Smooth muscle cell (in vitro differentiated cells): ENCODE measurements around the gene NCK1. TPM values are rescaled to one million over a fixed set of nuclear protein-coding genes. Genes with fewer than 3 reads are reported as not detected.
"Not testable (repeated sequence)": the region's sequence is repeated elsewhere in the genome, so short reads cannot be mapped to it uniquely, and the experiment has no call there.

ENCODE experiments used
- DNase-seq: peaks from one replicate; lab custom pipeline; 2025; ENCODE audit not compliant: unreplicated experiment; lab: John Stamatoyannopoulos, UW
- H2AFZ ChIP-seq: fragments of 200-600 bp; sonication (generic); 2 replicates; pipeline ENCODE4 v1.6.0; 2016; ENCODE audit warnings: antibody characterized with exemption, low read depth, mild to moderate bottlenecking
- H3F3A ChIP-seq: fragments of 200-600 bp; sonication (generic); 2 replicates; pipeline ENCODE4 v1.6.0; 2017; ENCODE audit warnings: antibody characterized with exemption, low read depth
- H3K27ac ChIP-seq: fragments of 200-600 bp; sonication (generic); 2 replicates; pipeline ENCODE4 v1.5.1; 2016; ENCODE audit warnings: low read depth, mild to moderate bottlenecking
- H3K27me3 ChIP-seq: fragments of 200-600 bp; sonication (generic); 2 replicates; pipeline ENCODE4 v1.6.1; 2016; ENCODE audit warnings: low read depth, mild to moderate bottlenecking
- H3K36me3 ChIP-seq: fragments of 200-600 bp; sonication (generic); 2 replicates; pipeline ENCODE4 v1.5.1; 2016; ENCODE audit warnings: low read depth
- H3K4me1 ChIP-seq: fragments of 200-600 bp; sonication (generic); 2 replicates; pipeline ENCODE4 v1.5.1; 2016; ENCODE audit warnings: low read depth
- H3K4me2 ChIP-seq: fragments of 200-600 bp; sonication (generic); 2 replicates; pipeline ENCODE4 v1.6.0; 2016; ENCODE audit warnings: mild to moderate bottlenecking
- H3K4me3 ChIP-seq: fragments of 200-600 bp; sonication (generic); 2 replicates; pipeline ENCODE4 v1.5.1; 2016; ENCODE audit warnings: mild to moderate bottlenecking
- H3K79me2 ChIP-seq: fragments of 200-600 bp; sonication (generic); 2 replicates; pipeline ENCODE4 v1.6.0; 2016; ENCODE audit warnings: low read depth, mild to moderate bottlenecking
- H3K9ac ChIP-seq: fragments of 200-600 bp; sonication (generic); 2 replicates; pipeline ENCODE4 v1.6.0; 2016; ENCODE audit warnings: low read depth
- H3K9me3 ChIP-seq: fragments of 200-600 bp; sonication (generic); replicated peaks from 2 replicates; pipeline ENCODE4 v1.5.1; 2016; ENCODE audit warnings: low read depth
- H4K20me1 ChIP-seq: fragments of 200-600 bp; sonication (generic); 2 replicates; pipeline ENCODE4 v1.6.0; 2016; ENCODE audit warnings: low read depth
- CTCF ChIP-seq: fragments of 200-600 bp; sonication (generic); IDR thresholded peaks from 2 replicates; pipeline ENCODE4 v1.5.1; 2017; ENCODE audit warnings: borderline replicate concordance, mild to moderate bottlenecking, antibody characterized with exemption; ENCODE audit not compliant: insufficient read depth, poor library complexity, severe bottlenecking
- WGBS: methylation state at CpG from one replicate; pipeline ENCODE4 v1.1.7; 2016; ENCODE audit warnings: low lambda C conversion rate; 5-methylcytosine and 5-hydroxymethylcytosine counted together
- polyA plus RNA-seq: library from polyadenylated mRNA; unstranded; fragments of >200 nt; fragmentation: Nextera tagmentation; extraction: Ambion mirVana; gene quantifications from 2 replicates; pipeline ENCODE4 v1.2.1, GENCODE V29; 2016
- total RNA-seq: library from RNA; depleted of rRNA; stranded (reverse); fragments of >200 nt; gene quantifications from 2 replicates; pipeline ENCODE4 v1.2.3, GENCODE V29; 2014

The NCK1 gene
- total and polyA plus RNA-seq, 2 experiments from 2014 or later, result 21.1 to 41.8 TPM

- no peak overlapping the region for H3K4me3 ChIP-seq
- no peak overlapping the region for H3K4me2 ChIP-seq
- H3K4me1 ChIP-seq, result peaks cover 10% of the 10 kb centered on the region
- no peak overlapping the region for H3K27ac ChIP-seq
- H4K20me1 ChIP-seq, result no peaks in the 10 kb centered on the region
- no peaks in the 10 kb centered on the region for H3K9me3 ChIP-seq
- no peaks in the 10 kb centered on the region for H3K79me2 ChIP-seq
- no peak overlapping the region for H2AFZ ChIP-seq
- H3K27me3 ChIP-seq, result no peaks in the 10 kb centered on the region
- TF ChIP-seq CTCF, result no peak
- no peaks in the 10 kb centered on the region for H3F3A ChIP-seq
- H3K36me3 ChIP-seq, result no peaks in the 10 kb centered on the region
- H3K9ac ChIP-seq, result no peak overlapping the region
- 95% methylated on average over 6 of the region's 6 CpGs for WGBS
- DNase-seq, result no peak
These were observed 97.6 kb downstream of the NCK1 start for GRCh38 chr3:136959599-136959998.

GRCh38 chr3:136960838-136961836 lies 99.1 kb downstream of the NCK1 start:
- H3K27ac ChIP-seq, result peak overlapping the region; percentile 43
- H3K4me2 ChIP-seq, result peak overlapping the region; percentile 38
- no peak for DNase-seq
- H3K9ac ChIP-seq, result no peak overlapping the region
- H3K4me3 ChIP-seq, result no peak overlapping the region
- WGBS, result 36% methylated on average over 4 of the region's 4 CpGs
- H4K20me1 ChIP-seq, result no peaks in the 10 kb centered on the region
- no peaks in the 10 kb centered on the region for H3F3A ChIP-seq
- TF ChIP-seq CTCF, result no peak
- H3K4me1 ChIP-seq, result peaks cover 10% of the 10 kb centered on the region
- H2AFZ ChIP-seq, result no peak overlapping the region
- H3K9me3 ChIP-seq, result no peaks in the 10 kb centered on the region
- no peaks in the 10 kb centered on the region for H3K27me3 ChIP-seq
- no peaks in the 10 kb centered on the region for H3K36me3 ChIP-seq
- H3K79me2 ChIP-seq, result no peaks in the 10 kb centered on the region

GRCh38 chr3:136962927-136963326 lies 100.9 kb downstream of the NCK1 start:
- H4K20me1 ChIP-seq, result no peaks in the 10 kb centered on the region
- H3F3A ChIP-seq, result no peaks in the 10 kb centered on the region
- H2AFZ ChIP-seq, result no peak overlapping the region
- no peaks in the 10 kb centered on the region for H3K36me3 ChIP-seq
- H3K27ac ChIP-seq, result no peak overlapping the region
- H3K27me3 ChIP-seq, result no peaks in the 10 kb centered on the region
- H3K9ac ChIP-seq, result no peak overlapping the region
- WGBS, result 97% methylated on average over 1 of the region's 1 CpG
- no peaks in the 10 kb centered on the region for H3K79me2 ChIP-seq
- DNase-seq, result no peak
- no peak overlapping the region for H3K4me3 ChIP-seq
- peaks cover 10% of the 10 kb centered on the region for H3K4me1 ChIP-seq
- H3K9me3 ChIP-seq, result no peaks in the 10 kb centered on the region
- no peak overlapping the region for H3K4me2 ChIP-seq
- no peak for TF ChIP-seq CTCF

GRCh38 chr3:136969539-136969938 lies 107.5 kb downstream of the NCK1 start:
- H3K4me2 ChIP-seq, H3K36me3 ChIP-seq, H3K27ac ChIP-seq, H3F3A ChIP-seq, H2AFZ ChIP-seq, H3K9me3 ChIP-seq, H3K9ac ChIP-seq, H3K27me3 ChIP-seq, H3K4me1 ChIP-seq, H3K79me2 ChIP-seq, H4K20me1 ChIP-seq, H3K4me3 ChIP-seq, DNase-seq: not testable (repeated sequence)
- WGBS, result 78% methylated on average over 7 of the region's 14 CpGs
